GM12878 (cell line): ENCODE results near the gene FRMPD2.

Experiments used
- BCLAF1 ChIP-seq: fragments of 450-650 bp; IDR thresholded peaks from 2 replicates; pipeline ENCODE4 v1.6.1; 2017; ENCODE audit warnings: antibody characterized with exemption, mild to moderate bottlenecking, moderate library complexity
- CTCF ChIP-seq, 3 experiments: IDR thresholded peaks in 2 of 3; conservative IDR thresholded peaks in 1 of 3; 2 replicates each; pipeline ENCODE4 v1.5.1; 2011; ENCODE audit warnings: low read depth in 3 of 3, low read length in 3 of 3, mild to moderate bottlenecking in 3 of 3, control low read depth in 2 of 3, moderate library complexity in 2 of 3, inconsistent platforms in 1 of 3, mixed read lengths in 1 of 3; ENCODE audit not compliant: control insufficient read depth in 2 of 3, insufficient read depth in 1 of 3; ENCODE audit errors: extremely low read depth in 1 of 3
- HCFC1 ChIP-seq: fragments of 150-350 bp; IDR thresholded peaks from 2 replicates; pipeline ENCODE4 v1.6.1; 2014; ENCODE audit warnings: low read length
- HDAC6 ChIP-seq: fragments of 200-600 bp; sonication (generic); IDR thresholded peaks from one replicate; pipeline ENCODE4 v1.8.0; 2017; ENCODE audit warnings: antibody characterized with exemption; ENCODE audit not compliant: unreplicated experiment
- MAX ChIP-seq: IDR thresholded peaks from 2 replicates; pipeline ENCODE4 v1.6.1; 2012; ENCODE audit warnings: low read depth, low read length, improper control_type of control experiment
- RAD21 ChIP-seq: IDR thresholded peaks from 2 replicates; pipeline ENCODE4 v1.6.1; 2011; ENCODE audit warnings: mild to moderate bottlenecking, low read depth, low read length, moderate library complexity; ENCODE audit not compliant: insufficient read depth
- RB1 ChIP-seq: fragments of 450-650 bp; formaldehyde crosslinking; IDR thresholded peaks from 2 replicates; pipeline ENCODE4 v1.6.1; 2017; ENCODE audit warnings: mild to moderate bottlenecking, borderline replicate concordance
- REST ChIP-seq: IDR thresholded peaks from 2 replicates; pipeline ENCODE4 v1.6.1; 2012; ENCODE audit warnings: mild to moderate bottlenecking, low read depth, low read length
- SKIL ChIP-seq: fragments of 450-650 bp; IDR thresholded peaks from 2 replicates; pipeline ENCODE4 v1.6.1; 2017; ENCODE audit warnings: mild to moderate bottlenecking, low read depth, inconsistent platforms; ENCODE audit not compliant: poor library complexity, severe bottlenecking
- SMARCA5 ChIP-seq: fragments of 450-650 bp; IDR thresholded peaks from 2 replicates; pipeline ENCODE4 v1.6.1; 2017; ENCODE audit warnings: mild to moderate bottlenecking
- SREBF2 ChIP-seq: IDR thresholded peaks from 2 replicates; pipeline ENCODE4 v1.6.1; 2012; ENCODE audit warnings: mild to moderate bottlenecking, low read length
- TAF1 ChIP-seq: IDR thresholded peaks from 2 replicates; pipeline ENCODE4 v1.6.1; 2011; ENCODE audit warnings: mild to moderate bottlenecking, low read depth, low read length, borderline replicate concordance
- ZBTB33 ChIP-seq: fragments of 450-650 bp; IDR thresholded peaks from 2 replicates; pipeline ENCODE4 v1.6.1; 2017; ENCODE audit warnings: mild to moderate bottlenecking
- ZNF24 ChIP-seq: fragments of 450-650 bp; IDR thresholded peaks from 2 replicates; pipeline ENCODE4 v1.6.1; 2017; ENCODE audit warnings: antibody characterized with exemption, mild to moderate bottlenecking

- TF ChIP-seq REST: no peak
- TF ChIP-seq RB1: no peak
- TF ChIP-seq BCLAF1: no peak
- no peak for TF ChIP-seq HDAC6
- TF ChIP-seq ZNF24: no peak
- no peak for TF ChIP-seq TAF1
- TF ChIP-seq SKIL: no peak
- no peak for TF ChIP-seq SMARCA5
- TF ChIP-seq RAD21: no peak
- TF ChIP-seq SREBF2: no peak
- TF ChIP-seq ZBTB33: no peak
- TF ChIP-seq CTCF (IDR thresholded peaks at IDR 0.05 in 2 of 3, conservative IDR thresholded peaks at IDR 0.05 in 1 of 3; ENCODE audit: control insufficient read depth in 2 of 3, extremely low read depth in 1 of 3, insufficient read depth in 1 of 3, low read depth in 3 of 3, low read length in 3 of 3): no peak
- TF ChIP-seq HCFC1: no peak
- no peak for TF ChIP-seq MAX
Measured at GRCh38 chr10:48300556-48300955, 26.1 kb upstream of the FRMPD2 start.
